Left lung (tissue), 14 donors: ENCODE measurements around the gene DRC3. TPM values are rescaled to one million over a fixed set of nuclear protein-coding genes. Genes with fewer than 3 reads are reported as not detected.

ENCODE experiments used
- ATAC-seq: fragments of 200-7000 bp; cut with Tn5 transposase; one replicate; pipeline ENCODE4 v1.9.1; 2020; ENCODE audit warnings: moderate library complexity
- DNase-seq, 4 donors: peaks; one replicate each; pipeline ENCODE4 v3.0.0-alpha.2; 2013 to 2020
- H3K27ac ChIP-seq, 2 donors: fragments of 200-600 bp; sonication (generic) in 1 of 2; one replicate each; pipeline versions ENCODE4 v1.5.0 to v1.8.0; 2020 to 2021
- H3K27me3 ChIP-seq, 2 donors: fragments of 200-600 bp; sonication (generic) in 1 of 2; one replicate each; pipeline versions ENCODE4 v1.5.0 to v1.8.0; 2020 to 2021
- H3K36me3 ChIP-seq, 2 donors: fragments of 200-600 bp; sonication (generic) in 1 of 2; one replicate each; pipeline versions ENCODE4 v1.5.0 to v1.8.0; 2020 to 2021
- H3K4me1 ChIP-seq, 2 donors: fragments of 200-600 bp; one replicate each; pipeline ENCODE4 v1.8.0; 2021
- H3K4me3 ChIP-seq, 2 donors: fragments of 200-600 bp; sonication (generic) in 1 of 2; one replicate each; pipeline versions ENCODE4 v1.5.0 to v1.8.0; 2020 to 2021; ENCODE audit warnings: mild to moderate bottlenecking in 1 of 2
- H3K9me3 ChIP-seq, 2 donors: fragments of 200-600 bp; sonication (generic) in 1 of 2; one replicate each; pipeline versions ENCODE4 v1.5.0 to v1.8.0; 2020 to 2021
- CTCF ChIP-seq, 2 donors: fragments of 200-600 bp; sonication (generic) in 1 of 2; IDR thresholded peaks; one replicate each; pipeline versions ENCODE4 v1.5.0 to v1.8.0; 2021; ENCODE audit warnings: antibody characterized with exemption in 2 of 2
- intact Hi-C, 2 donors: fragments of 100-400 bp; cut with DNase I; formaldehyde crosslinking; loops; one replicate each; pipeline versions ENCODE4 v1.11.2 to v1.14.2; 2022
- long read RNA-seq, 12 donors: library from polyadenylated mRNA in 2 of 12; unstranded in 2 of 12; transcript quantifications; one replicate each; pipeline ENCODE4 v2.0.0 and lab custom pipeline, GENCODE V29; 2019 to 2026
- polyA plus RNA-seq, 6 donors: library from polyadenylated mRNA; unstranded; fragments of 120-200 nt; gene quantifications; one replicate each; pipeline ENCODE4 v1.2.1, GENCODE V29; 2013; ENCODE audit not compliant: insufficient read length in 6 of 6
- total RNA-seq, 2 donors: library from RNA; stranded (reverse); fragmentation: NEBNext Ultra II Directional; extraction: Animal tissue kit (Norgen Biotek cat#: 25700); gene quantifications; one replicate each; pipeline ENCODE4 v1.2.1, GENCODE V29; 2021
- donor health status: DM: no; HTN: yes; CAD: no.
- donor health status: DM: no; HTN: no; CAD: no.

Gene DRC3
- total RNA-seq (1 to 10 TPM; 3.6 to 7.6 TPM), polyA plus RNA-seq (10 to 100 TPM; 13.3 to 22.8 (median 19.0) TPM)
- long read RNA-seq, donor 1, partial matches to known transcripts, result 0 of 8 reads
- long read RNA-seq, donor 1, other reads (novel, unspliced or antisense), result 7 of 8 reads
- long read RNA-seq, donor 2, partial matches to known transcripts, result 0 of 1 reads
- long read RNA-seq, donor 2, other reads (novel, unspliced or antisense), result 0 of 1 reads
- long read RNA-seq, donor 3, result 0 reads
- long read RNA-seq, donor 4, partial matches to known transcripts, result 1 of 1 reads
- long read RNA-seq, donor 4, other reads (novel, unspliced or antisense), result 0 of 1 reads
- long read RNA-seq, donor 5, partial matches to known transcripts, result 0 of 4 reads
- long read RNA-seq, donor 5, other reads (novel, unspliced or antisense), result 0 of 4 reads
- long read RNA-seq, donor 6, partial matches to known transcripts, result 0 of 5 reads
- long read RNA-seq, donor 6, other reads (novel, unspliced or antisense), result 5 of 5 reads
- long read RNA-seq, donor 7, result 0 reads
- long read RNA-seq, donor 8, partial matches to known transcripts, result 0 of 1 reads
- long read RNA-seq, donor 8, other reads (novel, unspliced or antisense), result 0 of 1 reads
- long read RNA-seq, donor 9, result 0 reads
- long read RNA-seq, donor 10, partial matches to known transcripts, result 4 of 14 reads
- long read RNA-seq, donor 10, other reads (novel, unspliced or antisense), result 10 of 14 reads
- long read RNA-seq, donor 11, result 0 reads
- long read RNA-seq, donor 12, partial matches to known transcripts, result 0 of 1 reads
- long read RNA-seq, donor 12, other reads (novel, unspliced or antisense), result 0 of 1 reads

GRCh38 chr17:17972126-17972951, at the start of gene DRC3, which contains the start of gene TOM1L2:
TSS of gene DRC3 (plus strand) at chr17:17972862. CDS start at chr17:17977599, 4,737 bp downstream.
TSS of gene TOM1L2 (minus strand) at chr17:17972400. CDS start at chr17:17972313, 87 bp downstream.
- ATAC-seq, result peak; percentile 97
- Histone ChIP-seq H3K4me1 (peaks cover 11 to 38% of the 10 kb centered on the region in 2 donors), H3K27ac (peak within 1 kb of the TSS; percentile 83 to 94), H3K4me3 (peak within 1 kb of the TSS; percentile 86 to 95), H3K27me3 (no peaks in the 10 kb centered on the region), H3K9me3 (no peaks in the 10 kb centered on the region), H3K36me3 (no peaks in the 10 kb centered on the region)
- peak in 1 of 2 donors; percentile 25 for TF ChIP-seq CTCF (IDR thresholded peaks at IDR 0.05)
- peak; percentile 99 to 100 (median 100) for DNase-seq
- intact Hi-C loops, result no loop called here

GRCh38 chr17:17924131-17924856, 48.4 kb upstream of the DRC3 start:
- ATAC-seq (no peak), DNase-seq (no peak)
- TF ChIP-seq CTCF (IDR thresholded peaks at IDR 0.05), result no peak
- intact Hi-C loops, result no loop called here
- Histone ChIP-seq H3K27me3 (no peaks in the 10 kb centered on the region), H3K4me3 (no peak overlapping the region), H3K27ac (no peak overlapping the region), H3K4me1 (peaks cover 24 to 37% of the 10 kb centered on the region in 2 donors), H3K9me3 (no peaks in the 10 kb centered on the region), H3K36me3 (no peaks in the 10 kb centered on the region)

GRCh38 chr17:17924857-17925250, 47.8 kb upstream of the DRC3 start:
- ATAC-seq (no peak), DNase-seq (no peak)
- Histone ChIP-seq H3K27ac (no peak overlapping the region), H3K9me3 (no peaks in the 10 kb centered on the region), H3K4me1 (peaks cover 27 to 34% of the 10 kb centered on the region in 2 donors), H3K27me3 (no peaks in the 10 kb centered on the region), H3K4me3 (no peak overlapping the region), H3K36me3 (no peaks in the 10 kb centered on the region)
- intact Hi-C loops, result no loop called here
- TF ChIP-seq CTCF (IDR thresholded peaks at IDR 0.05), result no peak

GRCh38 chr17:17926036-17926435, 46.6 kb upstream of the DRC3 start:
- no peak for ATAC-seq
- Histone ChIP-seq H3K4me3 (no peak overlapping the region), H3K4me1 (peaks cover 20 to 29% of the 10 kb centered on the region in 2 donors), H3K27me3 (no peaks in the 10 kb centered on the region), H3K36me3 (no peaks in the 10 kb centered on the region), H3K9me3 (no peaks in the 10 kb centered on the region), H3K27ac (no peak overlapping the region)
- intact Hi-C loops, result no loop called here
- TF ChIP-seq CTCF (IDR thresholded peaks at IDR 0.05), result no peak
- DNase-seq, result no peak
